Hindlimb muscle (tissue), 1 donor: Measurements from ENCODE around the gene ADGRL3. TPM values are rescaled to one million over a fixed set of nuclear protein-coding genes. Genes with fewer than 3 reads are reported as not detected.
"Not testable (repeated sequence)": the region's sequence is repeated elsewhere in the genome, so short reads cannot be mapped to it uniquely, and the experiment has no call there.

Experiments
- DNase-seq: peaks from one replicate; pipeline ENCODE4 v3.0.0-alpha.2; 2013
- polyA plus RNA-seq: library from polyadenylated mRNA; unstranded; fragments of 120-200 nt; gene quantifications from one replicate; pipeline ENCODE4 v1.2.1, GENCODE V29; 2013; ENCODE audit not compliant: insufficient read length

ADGRL3 gene
- polyA plus RNA-seq, 1 donor: 21.0 TPM

DNA sequence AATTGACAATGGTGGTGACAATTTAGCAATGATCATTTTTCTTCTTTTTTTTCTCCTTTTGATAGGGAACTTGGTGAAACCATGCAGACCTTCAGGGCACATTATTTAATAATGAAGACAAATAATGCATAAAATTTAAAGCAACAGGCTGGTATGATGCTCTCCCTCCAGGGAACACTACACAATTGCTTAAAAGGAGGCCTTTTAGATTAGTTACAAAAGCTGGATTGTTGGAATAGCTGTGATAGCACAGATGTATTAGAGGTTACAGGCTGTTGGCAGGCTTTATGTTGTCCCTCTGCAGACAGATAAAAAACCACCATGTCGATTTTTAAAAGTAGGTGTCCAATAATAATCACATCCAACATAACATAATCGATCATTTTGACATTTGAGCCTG is 307.0 kb downstream of the ADGRL3 start:
- DNase-seq: no peak

DNA sequence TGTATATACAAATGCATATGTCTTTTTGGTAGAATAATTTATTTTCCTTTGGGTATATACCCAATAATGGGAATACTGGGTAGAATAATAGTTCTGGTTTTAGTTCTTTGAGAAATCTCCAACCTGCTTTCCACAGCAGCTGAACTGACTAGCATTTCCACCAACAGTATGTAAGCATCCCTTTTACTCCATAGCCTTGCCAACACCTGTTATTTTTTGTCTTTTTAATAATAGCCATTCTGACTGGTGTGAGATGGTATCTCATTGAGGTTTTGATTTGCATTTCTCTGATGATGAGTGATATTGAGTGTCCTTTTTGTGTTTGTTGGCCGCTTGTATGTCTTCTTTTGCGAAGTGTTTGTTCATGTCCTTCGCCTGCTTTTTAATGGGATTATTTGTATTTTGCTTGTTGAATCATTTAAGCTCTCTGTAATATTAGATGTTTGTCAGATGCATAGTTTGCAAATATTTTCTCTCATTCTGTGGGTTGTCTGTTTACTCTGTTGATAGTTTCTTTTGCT is 309.7 kb downstream of the ADGRL3 start:
- not testable (repeated sequence) for DNase-seq

DNA sequence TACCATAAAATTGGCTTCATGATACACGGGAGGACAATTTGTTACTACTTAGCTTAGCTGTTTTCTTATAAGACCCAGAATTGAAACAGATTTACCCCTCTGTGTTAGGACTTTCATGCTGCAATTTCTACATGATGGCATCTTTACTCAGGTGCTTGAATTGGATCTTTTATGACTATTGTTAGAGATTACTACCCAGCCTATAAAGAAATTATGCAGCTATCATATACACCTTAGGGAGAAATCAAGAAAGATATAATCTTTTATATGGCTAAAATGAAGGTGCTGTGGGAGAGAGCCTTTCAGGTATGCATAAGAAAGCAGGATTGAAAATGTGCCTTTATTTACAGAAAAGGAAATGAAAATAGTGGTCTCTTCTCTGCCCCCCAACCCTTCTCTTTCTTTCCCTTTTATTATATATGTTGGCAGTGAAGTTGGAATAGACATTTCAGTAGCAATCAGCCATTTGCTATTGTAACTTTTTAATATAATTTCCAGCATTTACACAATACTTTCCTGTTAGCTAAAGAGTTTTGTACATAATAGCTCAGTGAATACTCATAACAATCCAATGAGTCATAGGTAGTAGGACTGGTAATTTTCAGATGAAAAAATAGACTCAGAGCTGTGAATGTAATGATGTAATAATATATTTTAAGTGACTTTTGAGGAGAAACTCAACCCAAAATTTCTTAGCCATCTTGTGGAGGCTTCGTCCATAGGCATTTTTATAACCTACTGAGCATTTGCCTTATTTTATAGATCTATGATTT is 311.8 kb downstream of the ADGRL3 start:
- DNase-seq: no peak

DNA sequence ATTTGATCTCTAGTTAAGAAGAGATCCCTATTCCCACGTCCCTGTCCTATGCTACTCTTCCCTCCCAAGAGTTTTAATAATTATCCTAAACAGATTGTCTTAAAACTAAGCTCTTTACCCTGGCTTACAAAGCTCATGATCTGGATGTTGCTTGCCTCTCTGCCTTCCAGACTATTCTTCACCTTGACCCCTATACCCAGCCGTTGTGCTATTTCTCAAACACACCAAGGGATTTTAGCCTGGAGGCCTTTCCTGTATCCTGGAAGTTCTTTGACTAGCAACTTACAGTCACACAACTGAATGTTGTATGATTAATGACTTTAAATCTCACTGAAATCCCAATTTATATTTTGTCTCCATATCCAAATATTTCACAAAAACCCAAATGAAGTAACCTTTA is 314.9 kb downstream of the ADGRL3 start:
- no peak for DNase-seq

DNA sequence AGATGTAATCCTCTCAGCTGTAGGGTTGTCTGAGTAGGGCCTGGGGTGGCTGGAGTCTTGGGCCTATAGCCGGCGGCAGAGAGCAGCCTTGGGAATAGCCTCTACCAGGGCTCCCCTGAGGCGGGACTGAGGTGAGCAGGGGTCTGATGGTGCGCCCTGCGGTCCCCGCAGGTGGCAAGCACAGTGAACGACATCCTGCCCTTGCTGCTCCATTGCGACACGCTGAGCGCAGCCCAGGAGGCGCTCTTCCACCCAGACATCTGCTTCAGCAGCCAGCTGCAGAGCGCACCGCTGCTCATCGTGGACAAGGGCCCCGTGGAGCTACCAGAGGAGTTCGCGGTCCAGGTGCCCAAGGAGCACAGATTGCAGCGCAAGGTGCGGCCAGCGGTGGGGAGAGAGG is 317.0 kb downstream of the ADGRL3 start:
- DNase-seq: no peak

DNA sequence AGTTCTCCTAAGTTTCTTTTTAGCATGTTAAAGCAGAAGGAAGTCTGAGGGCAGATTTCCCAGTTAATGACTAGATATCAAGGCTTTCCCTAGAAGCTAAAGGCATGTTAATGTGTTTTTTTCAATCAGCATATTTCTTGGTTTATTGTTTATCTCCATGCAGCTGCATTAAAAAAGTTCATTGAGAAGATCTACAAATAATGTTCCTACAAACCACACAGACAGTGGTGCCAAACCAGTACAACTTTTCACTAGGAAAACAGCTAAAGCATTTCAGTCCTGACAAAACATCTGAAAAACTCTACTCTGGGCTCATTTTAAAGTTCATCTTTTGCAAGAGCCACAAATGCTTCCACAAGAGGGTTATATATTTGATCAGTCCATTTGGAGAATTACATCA is 320.0 kb downstream of the ADGRL3 start:
- no peak for DNase-seq

DNA sequence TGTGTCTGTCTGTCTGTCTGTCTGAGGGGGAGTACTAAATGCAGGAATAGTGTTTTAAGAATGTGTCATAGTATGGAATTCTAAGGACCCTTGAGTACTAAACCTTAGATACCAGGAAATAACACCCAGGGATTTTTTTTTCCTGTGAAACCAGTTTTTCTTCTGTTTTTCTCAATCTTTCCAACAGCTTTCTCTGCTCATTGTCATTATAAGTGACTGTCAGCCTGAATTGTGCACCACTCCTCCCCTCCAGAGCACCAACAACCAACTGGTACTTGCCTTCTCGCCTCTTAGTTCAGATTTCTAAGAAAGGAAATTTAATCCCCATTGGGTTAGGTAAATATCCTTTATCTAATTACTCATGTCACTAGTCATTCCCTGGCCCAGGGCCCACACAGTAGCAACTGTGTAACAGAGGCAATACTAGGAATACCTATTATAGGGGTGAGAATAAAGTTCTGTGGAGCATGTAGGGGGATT is 320.6 kb downstream of the ADGRL3 start:
- DNase-seq: no peak

DNA sequence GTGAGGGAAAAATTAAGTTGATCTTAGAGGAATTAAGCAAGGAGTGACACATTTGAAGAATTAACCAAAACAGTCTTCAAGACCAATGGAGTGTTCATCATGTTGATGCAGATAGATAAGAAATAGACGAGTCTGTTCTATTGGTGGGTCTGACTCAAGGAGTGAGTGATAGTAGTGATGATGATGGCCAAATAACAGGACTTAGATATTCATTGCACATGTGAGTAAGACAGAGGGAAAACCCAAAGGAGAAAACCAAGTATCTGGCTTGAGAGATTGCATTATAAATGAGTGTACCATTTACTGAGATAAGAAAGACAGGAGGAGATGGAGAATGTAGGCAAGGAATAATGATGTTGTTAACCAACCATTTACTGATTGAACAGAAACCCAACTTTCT is 321.3 kb downstream of the ADGRL3 start:
- no peak for DNase-seq

DNA sequence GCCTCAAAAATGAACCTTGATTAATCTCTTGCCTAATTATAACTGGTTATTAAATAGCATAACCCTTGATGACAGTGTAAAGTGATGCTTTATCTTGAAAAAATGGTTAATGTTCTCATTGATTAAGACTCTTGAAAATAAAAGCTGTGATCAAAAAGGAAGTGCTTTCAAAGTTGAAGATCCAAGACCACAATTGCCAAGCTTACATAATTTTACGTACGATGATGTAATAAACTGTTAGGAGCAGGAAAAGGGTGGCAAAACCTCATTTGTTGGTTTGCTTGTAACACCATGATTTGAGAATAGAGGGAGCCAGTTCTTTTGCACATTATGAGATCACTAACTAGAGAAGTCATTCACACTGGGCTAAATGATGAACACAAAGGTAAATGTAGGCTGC is 322.2 kb downstream of the ADGRL3 start:
- DNase-seq: no peak

DNA sequence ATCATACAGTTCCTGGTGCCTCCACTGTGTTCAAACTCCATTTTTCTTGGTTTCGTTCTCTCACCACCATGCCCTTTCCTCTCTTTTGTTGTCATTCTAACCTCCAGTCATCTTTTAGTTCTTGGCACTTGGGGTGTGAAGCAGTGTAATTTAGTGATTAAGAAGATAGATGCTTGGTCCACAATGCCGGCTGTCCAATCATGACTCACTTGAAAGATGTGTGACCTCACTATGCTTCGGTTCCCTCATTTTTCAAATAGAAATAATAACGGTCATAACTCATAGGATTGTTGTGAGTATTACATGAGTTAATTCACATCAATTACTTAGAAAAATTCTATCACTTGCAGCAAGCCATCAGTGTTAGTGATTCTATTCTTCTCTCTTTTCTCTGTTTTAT is 327.8 kb downstream of the ADGRL3 start:
- no peak for DNase-seq

DNA sequence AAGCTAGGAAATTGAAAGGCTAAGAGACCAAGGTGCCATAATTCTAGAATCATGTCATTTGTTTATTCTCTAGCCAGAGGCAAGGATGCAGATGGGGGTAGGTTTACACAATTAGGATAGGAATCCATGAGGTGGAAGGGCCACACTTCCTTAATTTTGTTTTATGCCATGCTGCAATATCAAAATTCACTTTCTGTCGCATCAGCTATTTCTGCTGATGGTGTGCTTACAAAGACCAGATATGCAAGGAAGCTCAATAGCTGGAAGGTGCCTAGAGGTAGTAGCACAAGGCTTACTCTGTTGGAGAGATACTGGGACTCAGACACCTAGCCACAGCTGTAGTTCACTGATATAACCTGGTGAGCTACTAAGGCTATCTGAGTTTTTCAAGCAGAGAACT is 328.5 kb downstream of the ADGRL3 start:
- DNase-seq: no peak

DNA sequence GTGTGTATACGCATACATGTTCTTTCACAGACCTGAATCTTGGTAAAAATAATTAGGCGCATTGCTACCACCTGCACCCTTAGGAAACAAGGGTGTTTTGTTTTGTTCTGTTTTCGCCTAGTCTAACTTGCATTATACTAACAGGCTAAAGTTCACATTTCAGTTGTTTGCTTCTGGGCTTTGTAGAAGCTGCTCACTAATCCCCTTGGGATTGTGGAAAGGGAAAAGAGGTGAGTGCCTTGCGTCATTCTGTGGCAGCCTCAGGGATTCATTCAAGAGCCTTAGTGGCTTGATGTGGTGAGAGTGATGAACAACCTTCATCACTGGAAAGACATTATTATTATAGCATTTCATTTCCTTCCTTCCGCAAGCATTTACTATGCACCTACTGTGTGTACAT is 331.1 kb downstream of the ADGRL3 start:
- DNase-seq: no peak

DNA sequence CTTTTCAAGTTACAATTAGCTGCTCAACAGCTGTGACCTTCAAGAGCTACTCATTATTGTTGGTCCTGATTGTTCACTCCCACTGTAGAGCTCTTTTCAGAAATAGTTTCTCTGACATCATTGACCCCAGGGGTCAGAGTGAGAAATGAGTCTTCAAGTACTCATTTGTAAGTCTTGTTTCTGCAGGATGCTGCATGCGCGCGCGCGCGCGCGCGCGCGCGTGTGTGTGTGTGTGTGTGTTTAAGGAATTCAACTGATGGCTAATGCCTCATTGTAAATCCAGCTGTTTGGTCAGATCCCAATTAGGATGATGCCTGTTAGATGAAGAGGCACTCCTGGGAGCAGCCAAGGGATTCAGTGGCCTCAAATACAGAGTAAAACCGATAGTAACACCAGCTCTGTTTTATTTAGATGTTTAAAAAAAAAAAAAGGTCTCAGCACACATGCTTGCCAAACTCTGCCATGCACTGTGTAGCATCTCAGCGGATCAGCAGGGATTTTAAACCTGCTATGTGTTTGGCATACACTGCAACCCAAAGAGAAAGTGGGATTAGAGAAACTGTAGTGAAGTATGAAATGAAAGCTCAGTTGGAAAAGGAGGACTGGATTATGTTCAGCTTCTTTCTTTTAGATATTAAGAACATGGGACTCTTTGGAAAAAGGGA is 332.3 kb downstream of the ADGRL3 start:
- DNase-seq: peak; percentile 22

DNA sequence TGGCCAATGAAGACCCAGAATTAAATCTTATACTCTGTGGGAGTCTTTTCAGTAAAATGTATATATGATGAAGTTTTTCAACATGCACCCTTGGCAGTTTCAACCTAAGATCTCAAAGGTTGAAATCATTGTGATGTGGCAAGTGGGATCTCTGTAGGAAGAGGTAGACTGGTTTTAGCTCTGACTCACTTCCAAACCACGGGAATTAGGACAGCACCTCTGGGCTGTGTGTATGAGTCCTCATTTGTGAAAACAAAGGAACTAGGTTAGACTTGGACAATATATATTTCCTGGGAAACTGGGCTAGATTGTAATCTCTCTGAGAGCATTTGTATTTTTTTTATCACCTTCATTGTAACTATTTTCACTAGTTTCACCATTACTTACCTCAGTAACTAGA is 333.0 kb downstream of the ADGRL3 start:
- DNase-seq: no peak

DNA sequence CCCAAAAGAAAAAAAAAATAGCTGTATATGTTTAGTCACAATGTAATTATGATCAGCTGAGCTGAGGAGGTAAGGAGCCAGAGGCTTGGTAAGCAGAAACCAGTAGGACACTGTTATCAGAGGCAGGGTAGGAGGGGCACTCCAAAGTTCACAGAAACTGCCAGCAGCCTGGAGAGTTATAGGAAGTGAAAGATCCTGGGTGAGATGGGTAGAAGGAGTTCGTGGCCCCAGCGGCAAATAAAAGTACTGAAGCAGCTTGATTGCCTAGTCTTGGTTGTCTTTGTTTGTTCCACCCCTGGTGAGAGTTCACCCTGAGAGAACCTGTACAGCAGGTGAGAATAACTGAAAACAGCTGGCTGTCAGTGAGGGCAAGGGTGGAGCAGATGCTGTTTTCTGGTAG is 340.8 kb downstream of the ADGRL3 start:
- no peak for DNase-seq

DNA sequence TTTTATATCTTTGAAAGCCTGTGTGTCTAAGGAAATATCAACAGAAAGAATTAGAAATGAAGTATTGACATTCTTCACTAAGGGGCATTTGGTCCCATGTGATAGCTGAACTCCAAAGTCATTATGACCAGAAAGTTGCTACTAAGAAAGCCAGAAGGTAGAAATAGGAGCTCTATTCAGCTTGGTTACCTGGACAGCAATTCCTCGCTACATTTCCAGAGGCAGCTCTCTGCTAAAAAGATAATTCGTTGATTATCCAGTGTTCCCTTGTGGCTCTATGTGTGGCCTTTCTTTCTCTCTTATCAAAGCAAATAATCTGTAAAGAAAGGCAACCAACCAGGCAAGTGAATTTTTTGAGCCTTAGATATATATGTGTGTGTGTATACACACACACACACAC is 341.3 kb downstream of the ADGRL3 start:
- DNase-seq: no peak

DNA sequence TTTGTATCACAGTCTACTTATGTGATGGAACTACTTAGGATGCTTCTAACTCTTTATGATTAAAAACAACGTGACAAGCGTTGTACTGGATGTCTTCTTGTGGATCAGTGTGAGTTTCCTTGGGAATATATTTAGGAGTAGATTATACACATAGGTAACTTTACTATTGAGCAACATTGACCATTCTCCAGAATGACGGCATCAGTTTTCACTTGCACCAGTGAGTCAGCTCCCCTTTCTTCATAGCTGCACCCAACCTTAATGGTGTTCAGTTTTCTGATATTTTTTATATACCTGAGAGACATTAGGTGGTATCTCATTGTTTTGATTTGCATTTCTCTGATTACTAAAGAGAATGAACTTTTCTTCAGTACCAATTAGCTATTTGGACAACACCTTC is 343.9 kb downstream of the ADGRL3 start:
- DNase-seq: no peak

DNA sequence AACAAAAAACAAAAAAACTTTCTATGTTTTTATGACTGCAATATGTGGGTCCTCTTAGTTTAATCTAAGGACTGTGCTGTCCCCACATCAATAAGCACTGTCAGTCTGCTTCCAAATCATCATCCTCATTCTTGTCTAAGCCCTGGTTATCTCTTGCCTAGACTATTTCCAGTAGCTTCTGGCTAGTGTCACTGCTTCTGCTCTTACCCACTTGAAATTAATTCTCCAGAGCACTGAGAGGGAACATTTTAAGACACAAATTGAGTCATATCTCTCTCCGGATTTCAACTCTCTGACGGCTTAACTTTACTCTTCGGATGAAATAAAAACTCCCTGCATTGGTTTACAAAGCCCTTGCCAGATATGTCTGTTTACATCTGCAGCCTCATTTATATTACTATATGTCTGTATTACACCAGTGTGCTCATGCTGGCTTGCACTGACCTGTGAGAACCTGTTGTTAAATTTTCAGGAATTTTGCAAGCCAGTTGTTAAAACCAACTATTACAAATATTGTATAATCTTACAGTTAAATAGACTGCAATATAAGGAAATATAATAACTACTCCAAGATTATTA is 345.9 kb downstream of the ADGRL3 start:
- no peak for DNase-seq

DNA sequence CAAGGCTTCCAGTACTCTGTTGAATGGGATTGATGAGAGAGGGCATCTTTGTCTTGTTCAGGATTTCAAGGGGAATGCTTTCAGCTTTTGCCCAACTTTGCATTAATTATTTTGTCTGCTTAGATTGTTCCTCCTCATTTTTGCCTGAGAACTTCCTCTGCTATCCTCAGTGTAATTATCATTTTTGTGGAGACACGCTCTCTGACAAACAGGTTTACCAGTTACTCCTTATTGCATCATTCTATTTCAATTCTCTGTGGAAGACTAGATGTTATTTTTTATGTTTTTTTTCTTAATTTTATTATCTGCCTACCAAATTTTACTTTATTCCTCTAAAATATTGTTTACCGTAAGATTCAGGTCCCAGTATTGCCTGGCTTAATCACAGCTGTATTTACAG is 349.2 kb downstream of the ADGRL3 start:
- no peak for DNase-seq

DNA sequence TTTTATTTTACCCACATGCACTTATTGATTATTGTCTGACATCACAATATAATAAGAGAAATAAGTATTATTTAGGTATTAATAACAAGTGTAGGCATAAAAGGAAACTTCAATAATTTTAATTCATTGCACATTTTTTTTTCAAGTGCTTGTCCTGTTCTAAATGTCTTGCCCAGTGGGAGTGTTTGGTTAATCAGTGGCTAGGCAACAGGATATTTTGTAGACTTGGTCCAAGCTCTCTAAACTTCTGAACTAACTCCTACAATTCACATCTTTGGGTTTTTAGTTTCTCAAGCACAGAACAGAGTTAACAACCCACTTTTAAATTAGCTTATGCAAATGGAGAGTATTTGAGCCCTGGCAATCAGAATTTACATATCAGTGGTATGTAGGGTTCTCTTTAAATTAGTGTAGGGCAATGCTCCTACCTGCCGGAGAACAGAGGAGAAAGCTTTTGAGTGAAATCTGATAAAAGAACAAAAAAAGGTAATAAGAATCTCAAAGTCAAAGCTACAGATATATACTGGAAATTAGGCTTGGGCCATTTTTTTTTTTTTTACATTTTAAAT is 353.5 kb downstream of the ADGRL3 start:
- DNase-seq: no peak

DNA sequence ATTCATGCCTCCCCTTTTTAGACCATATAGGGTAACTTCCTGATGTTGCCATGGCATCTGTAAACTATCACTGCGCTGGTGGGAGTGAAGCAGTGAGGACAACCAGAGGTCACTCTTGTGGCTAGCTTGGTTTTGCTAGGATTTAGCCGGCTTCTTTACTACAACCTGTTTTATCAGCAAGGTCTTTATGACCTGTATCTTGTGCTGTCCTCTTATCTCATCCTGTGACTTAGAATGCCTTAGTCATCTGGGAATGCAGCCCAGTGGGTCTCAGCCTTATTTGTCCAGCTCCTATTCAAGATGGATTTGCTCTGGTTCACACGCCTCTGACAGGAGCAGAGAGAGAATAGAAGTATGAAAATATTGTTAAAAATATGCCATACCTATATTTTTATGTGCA is 355.7 kb downstream of the ADGRL3 start:
- DNase-seq: no peak

DNA sequence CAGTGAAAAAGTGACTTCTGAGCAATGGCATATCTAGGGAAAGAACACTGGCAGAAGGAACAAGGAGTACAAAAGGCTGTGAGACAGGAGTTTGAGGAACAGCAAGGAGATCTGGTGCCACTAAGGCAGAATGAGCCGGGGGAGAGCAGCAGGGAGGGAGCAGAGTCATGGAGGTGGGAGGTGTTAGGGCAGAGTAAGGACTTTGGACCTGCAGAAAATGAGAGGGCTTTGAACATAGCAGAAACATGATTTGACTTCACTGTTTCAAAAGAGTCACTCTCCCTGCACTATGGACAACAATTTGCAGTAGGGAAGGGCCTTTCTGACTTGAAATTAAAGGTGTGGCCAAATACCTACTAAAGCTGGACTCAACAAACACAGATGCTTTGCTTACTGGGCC is 356.2 kb downstream of the ADGRL3 start:
- DNase-seq: no peak

DNA sequence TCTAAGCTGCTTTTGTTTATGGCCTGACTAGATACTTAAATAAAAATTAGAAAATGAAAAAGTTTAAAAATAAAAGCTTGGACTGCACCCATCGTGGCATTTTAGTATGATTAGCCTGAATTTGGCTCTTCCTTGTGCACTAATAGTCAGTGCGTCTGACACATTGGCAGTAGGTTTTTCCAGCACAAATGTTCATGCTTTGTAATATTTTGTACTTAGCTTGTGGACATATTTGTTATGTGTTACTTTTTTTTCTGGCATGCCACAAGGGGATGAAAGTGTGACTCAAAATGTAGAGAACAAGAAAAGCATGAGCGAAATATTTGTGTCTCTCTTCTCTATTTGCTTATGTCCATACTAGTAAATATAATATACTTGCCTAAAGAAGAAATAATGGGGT is 359.3 kb downstream of the ADGRL3 start:
- no peak for DNase-seq
